ENCODE measurements around the gene SLC9A3.

SLC9A3 gene

GRCh38 chr5:554284-554988, 30.2 kb upstream of the SLC9A3 start:
- no peak for DNase-seq

- no peak for DNase-seq
Measured at GRCh38 chr5:553874-554273, 29.6 kb upstream of the SLC9A3 start.

- no peak for DNase-seq
Measured at GRCh38 chr5:551406-551805, 27.2 kb upstream of the SLC9A3 start.

GRCh38 chr5:549229-549628, 25.0 kb upstream of the SLC9A3 start:
- no peak for DNase-seq

- no peak for DNase-seq
Measured at GRCh38 chr5:548256-548655, 24.0 kb upstream of the SLC9A3 start.

GRCh38 chr5:547086-547924, 23.1 kb upstream of the SLC9A3 start:
- DNase-seq, result no peak

- DNase-seq, result no peak
Measured at GRCh38 chr5:546376-546908, 22.2 kb upstream of the SLC9A3 start.

- DNase-seq, result no peak
Measured at GRCh38 chr5:545641-546375, 21.6 kb upstream of the SLC9A3 start.

- DNase-seq, result no peak
Measured at GRCh38 chr5:544675-545355, 20.6 kb upstream of the SLC9A3 start.

GRCh38 chr5:543755-544674, 19.8 kb upstream of the SLC9A3 start:
- peak; percentile 83 to 89 for DNase-seq

- no peak for DNase-seq
Measured at GRCh38 chr5:543351-543750, 19.1 kb upstream of the SLC9A3 start.

- no peak for DNase-seq
Measured at GRCh38 chr5:542319-543311, 18.4 kb upstream of the SLC9A3 start.

- DNase-seq, result no peak
Measured at GRCh38 chr5:541539-542318, 17.5 kb upstream of the SLC9A3 start.

- DNase-seq, result no peak
Measured at GRCh38 chr5:540906-541538, 16.8 kb upstream of the SLC9A3 start.

GRCh38 chr5:540071-540905, 16.0 kb upstream of the SLC9A3 start:
- DNase-seq, result no peak

- DNase-seq, result no peak
Measured at GRCh38 chr5:539469-540070, 15.3 kb upstream of the SLC9A3 start.

GRCh38 chr5:538801-539468, 14.7 kb upstream of the SLC9A3 start:
- no peak for DNase-seq
